Upper lobe of left lung (tissue), 6 donors: ENCODE results near the gene PITPNM2. TPM values are rescaled to one million over a fixed set of nuclear protein-coding genes. Genes with fewer than 3 reads are reported as not detected.
A peak's percentile ranks its signal among the peaks of the same experiment; 100 is the strongest.

Experiments
- ATAC-seq, 2 donors: fragments of 200-7000 bp; cut with Tn5 transposase; one replicate each; pipeline ENCODE4 v1.9.1; 2022; ENCODE audit warnings: mild to moderate bottlenecking in 2 of 2, moderate library complexity in 2 of 2; ENCODE audit not compliant: low FRiP score in 2 of 2
- DNase-seq, 2 donors: peaks; one replicate each; pipeline ENCODE4 v3.0.0-alpha.2; 2019 to 2020
- H3K27ac ChIP-seq, 4 donors: fragments of 200-600 bp; sonication (generic); one replicate each; pipeline ENCODE4 v1.5.1; 2016 to 2019
- H3K27me3 ChIP-seq, 4 donors: fragments of 200-600 bp; sonication (generic); one replicate each; pipeline ENCODE4 v1.5.1; 2017 to 2019
- H3K36me3 ChIP-seq, 4 donors: fragments of 200-600 bp; sonication (generic); one replicate each; pipeline ENCODE4 v1.5.1; 2016 to 2019
- H3K4me1 ChIP-seq, 4 donors: fragments of 200-600 bp; sonication (generic); one replicate each; pipeline ENCODE4 v1.5.1; 2018 to 2019
- H3K4me3 ChIP-seq, 4 donors: fragments of 200-600 bp; sonication (generic); one replicate each; pipeline ENCODE4 v1.5.1; 2017 to 2019; ENCODE audit warnings: mild to moderate bottlenecking in 2 of 4, moderate library complexity in 1 of 4
- H3K9me3 ChIP-seq, 4 donors: fragments of 200-600 bp; sonication (generic); one replicate each; pipeline ENCODE4 v1.5.1; 2018 to 2019
- EP300 ChIP-seq, 4 donors: sonication (generic); formaldehyde crosslinking; IDR thresholded peaks; one replicate each; pipeline ENCODE4 v1.5.1; 2017; ENCODE audit warnings: antibody characterized with exemption in 4 of 4, control low read depth in 2 of 4
- POLR2A ChIP-seq, 4 donors: fragments of 450-650 bp; IDR thresholded peaks; one replicate each; pipeline ENCODE4 v1.5.1; 2016 to 2017; ENCODE audit warnings: antibody characterized with exemption in 4 of 4, mild to moderate bottlenecking in 2 of 4
- POLR2AphosphoS5 ChIP-seq, 2 donors: sonication (generic); formaldehyde crosslinking; IDR thresholded peaks; one replicate each; pipeline ENCODE4 v1.5.1; 2017; ENCODE audit warnings: antibody characterized with exemption in 2 of 2
- WGBS, 2 donors: methylation state at CpG; one replicate each; pipeline ENCODE4 v1.1.5; 2017 to 2018; 5-methylcytosine and 5-hydroxymethylcytosine counted together
- total RNA-seq, 6 donors: library from RNA; depleted of rRNA in 4 of 6; stranded (reverse); fragments of >200 nt in 4 of 6; gene quantifications; one replicate each; pipeline versions ENCODE4 v1.1.0 to v1.2.1, GENCODE V29; 2016 to 2021
- TF ChIP-seq, protein P1 (sequence below), 6 experiments: fragments of 450-650 bp in 4 of 6; fragments of 200-600 bp in 2 of 6; sonication (generic) in 2 of 6; IDR thresholded peaks; one replicate each; pipeline ENCODE4 v1.5.1; 2016 to 2019; ENCODE audit warnings: antibody characterized with exemption in 6 of 6
- donor health status: DM: no; HTN: no; CAD: no; lungs with moderate emphysema.
- donor health status: DM: no; HTN: yes; CAD: no; lungs with severe emphysema.

PITPNM2 gene
- total RNA-seq, 6 donors from 2014 or later = 17.5 to 56.6 (median 29.4) TPM

DNA sequence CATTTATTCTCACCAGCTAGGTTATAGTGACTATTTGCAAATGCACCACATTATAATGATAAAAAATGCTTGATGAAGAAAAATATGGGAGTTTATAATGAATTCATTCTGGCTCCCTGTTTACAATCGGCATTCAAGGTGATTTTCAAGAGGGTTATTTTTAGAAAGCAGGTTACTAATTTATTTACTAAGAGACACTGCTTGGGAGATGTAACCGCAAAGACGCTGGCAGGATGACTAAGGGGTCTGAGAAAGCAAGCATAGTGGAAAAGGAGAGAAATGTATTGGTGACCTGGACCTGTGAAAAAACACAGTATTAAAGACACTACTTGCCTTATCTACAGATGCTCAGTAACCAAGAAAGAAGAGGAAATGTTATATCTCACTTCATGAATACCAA lies 13.3 kb upstream of the PITPNM2 start:
- TF ChIP-seq, protein P1, sequence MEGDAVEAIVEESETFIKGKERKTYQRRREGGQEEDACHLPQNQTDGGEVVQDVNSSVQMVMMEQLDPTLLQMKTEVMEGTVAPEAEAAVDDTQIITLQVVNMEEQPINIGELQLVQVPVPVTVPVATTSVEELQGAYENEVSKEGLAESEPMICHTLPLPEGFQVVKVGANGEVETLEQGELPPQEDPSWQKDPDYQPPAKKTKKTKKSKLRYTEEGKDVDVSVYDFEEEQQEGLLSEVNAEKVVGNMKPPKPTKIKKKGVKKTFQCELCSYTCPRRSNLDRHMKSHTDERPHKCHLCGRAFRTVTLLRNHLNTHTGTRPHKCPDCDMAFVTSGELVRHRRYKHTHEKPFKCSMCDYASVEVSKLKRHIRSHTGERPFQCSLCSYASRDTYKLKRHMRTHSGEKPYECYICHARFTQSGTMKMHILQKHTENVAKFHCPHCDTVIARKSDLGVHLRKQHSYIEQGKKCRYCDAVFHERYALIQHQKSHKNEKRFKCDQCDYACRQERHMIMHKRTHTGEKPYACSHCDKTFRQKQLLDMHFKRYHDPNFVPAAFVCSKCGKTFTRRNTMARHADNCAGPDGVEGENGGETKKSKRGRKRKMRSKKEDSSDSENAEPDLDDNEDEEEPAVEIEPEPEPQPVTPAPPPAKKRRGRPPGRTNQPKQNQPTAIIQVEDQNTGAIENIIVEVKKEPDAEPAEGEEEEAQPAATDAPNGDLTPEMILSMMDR (IDR thresholded peaks at IDR 0.05) = no peak
- TF ChIP-seq POLR2AphosphoS5 (IDR thresholded peaks at IDR 0.05) = no peak
- TF ChIP-seq POLR2A (IDR thresholded peaks at IDR 0.05) = no peak
- no peak for TF ChIP-seq EP300 (IDR thresholded peaks at IDR 0.05)
- H3K27ac ChIP-seq = peak overlapping the region in 1 of 4 donors; percentile 33

DNA sequence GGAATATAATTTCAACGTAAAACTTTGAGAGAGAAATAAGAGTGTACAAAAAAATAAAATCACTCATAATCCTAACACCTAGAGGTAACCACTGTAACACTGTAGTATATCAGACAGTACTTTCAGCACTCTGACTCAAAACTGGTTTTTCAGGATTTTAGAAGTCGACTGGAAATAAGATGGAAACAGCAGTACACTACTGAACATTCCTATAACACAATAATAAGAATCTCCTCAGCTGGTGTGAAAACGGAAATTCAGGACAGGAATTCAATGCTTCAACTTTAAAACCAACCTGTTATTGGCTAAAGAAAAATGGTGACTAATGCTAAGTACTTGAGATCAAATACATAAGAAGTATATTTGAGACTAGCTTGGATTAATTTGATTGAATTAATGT lies 12.3 kb upstream of the PITPNM2 start:
- TF ChIP-seq, protein P1 (IDR thresholded peaks at IDR 0.05) = no peak
- TF ChIP-seq POLR2A (IDR thresholded peaks at IDR 0.05) = no peak
- no peak for TF ChIP-seq EP300 (IDR thresholded peaks at IDR 0.05)
- no peak for TF ChIP-seq POLR2AphosphoS5 (IDR thresholded peaks at IDR 0.05)
- ATAC-seq = peak in 1 of 2 donors; percentile 73
- 65 to 72% methylated on average over 3 of the region's 3 CpGs for WGBS, 2 donors
- H3K4me3 ChIP-seq = no peak overlapping the region
- no peak for DNase-seq
- peak overlapping the region in 2 of 4 donors; percentile 6 to 33 for H3K27ac ChIP-seq
- no peaks in the 10 kb centered on the region for H3K9me3 ChIP-seq
- peaks cover 0 to 7% (median 0%) of the 10 kb centered on the region in 4 donors for H3K4me1 ChIP-seq
- H3K27me3 ChIP-seq = no peaks in the 10 kb centered on the region
- H3K36me3 ChIP-seq = peaks cover 0 to 22% (median 0%) of the 10 kb centered on the region in 4 donors

More for the DNA sequence above, 13.3 kb upstream of the PITPNM2 start:
- ATAC-seq (no peak), DNase-seq (no peak)
- H3K27me3 ChIP-seq = no peaks in the 10 kb centered on the region
- H3K4me3 ChIP-seq = no peak overlapping the region
- no peaks in the 10 kb centered on the region for H3K9me3 ChIP-seq
- peaks cover 0 to 22% (median 0%) of the 10 kb centered on the region in 4 donors for H3K36me3 ChIP-seq
- H3K4me1 ChIP-seq = peaks cover 0 to 7% (median 0%) of the 10 kb centered on the region in 4 donors
- 80 to 83% methylated on average over 3 of the region's 3 CpGs for WGBS, 2 donors

DNA sequence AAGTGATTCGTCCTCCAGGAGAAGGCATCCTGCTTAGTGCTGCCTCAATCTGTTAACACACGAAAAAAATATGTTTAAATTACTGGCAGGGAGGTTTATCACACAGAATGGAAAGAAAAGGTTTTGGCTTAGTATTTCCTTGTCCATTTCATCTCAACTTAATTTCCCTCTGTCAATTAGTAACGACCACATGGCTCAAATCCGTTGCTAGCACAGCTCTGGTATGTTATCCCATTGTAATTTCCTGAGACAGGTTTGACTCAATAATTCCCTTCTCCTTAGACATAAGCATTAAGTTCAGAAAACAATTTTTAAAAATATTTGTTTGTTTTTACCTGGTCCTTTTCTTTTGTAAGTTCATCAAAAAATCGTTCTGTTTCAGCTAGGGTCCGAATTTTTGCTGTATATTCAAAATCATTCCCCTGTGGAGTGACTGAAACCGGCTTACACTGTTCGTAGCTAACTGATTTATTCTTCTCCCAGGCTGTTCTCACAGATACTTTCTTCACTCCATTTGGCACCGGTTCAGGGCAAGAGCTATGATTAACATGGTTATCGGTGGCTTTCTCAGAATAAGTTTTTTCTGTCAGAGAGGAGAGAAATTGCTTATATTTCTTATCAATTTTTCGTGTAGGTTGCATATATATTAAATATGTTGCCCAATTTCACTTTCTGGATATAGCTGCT lies 10.1 kb upstream of the PITPNM2 start:
- no peaks in the 10 kb centered on the region for H3K27me3 ChIP-seq
- H3K36me3 ChIP-seq = peaks cover 0 to 17% (median 0%) of the 10 kb centered on the region in 4 donors
- TF ChIP-seq POLR2A (IDR thresholded peaks at IDR 0.05) = no peak
- no peak for TF ChIP-seq EP300 (IDR thresholded peaks at IDR 0.05)
- TF ChIP-seq POLR2AphosphoS5 (IDR thresholded peaks at IDR 0.05) = no peak
- TF ChIP-seq, protein P1 (IDR thresholded peaks at IDR 0.05) = no peak
- ATAC-seq (no peak), DNase-seq (no peak)
- peaks cover 0 to 7% (median 2%) of the 10 kb centered on the region in 4 donors for H3K4me1 ChIP-seq
- H3K9me3 ChIP-seq = no peaks in the 10 kb centered on the region
- H3K27ac ChIP-seq = no peak overlapping the region
- H3K4me3 ChIP-seq = no peak overlapping the region
- 61 to 65% methylated on average over 11 of the region's 11 CpGs for WGBS, 2 donors

DNA sequence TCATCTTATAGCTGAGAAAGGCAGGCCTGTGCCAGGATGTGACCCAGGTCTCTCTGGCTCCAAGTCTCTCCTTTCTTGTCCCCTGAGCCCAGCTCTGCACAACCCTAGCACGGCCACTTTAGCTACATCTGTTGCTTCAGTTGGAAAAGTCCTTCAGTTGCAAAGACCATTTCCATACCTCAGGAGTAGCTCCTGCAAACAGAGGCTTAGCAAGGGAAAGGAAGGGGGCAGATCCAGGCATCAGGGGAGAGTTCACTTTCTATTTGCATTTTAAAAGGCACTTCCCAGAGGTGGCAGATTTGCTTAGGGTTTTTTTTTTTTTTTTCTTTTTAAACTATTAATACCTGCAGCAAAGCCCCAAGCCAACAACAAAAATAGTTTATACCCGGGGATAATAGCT lies 3.0 kb upstream of the PITPNM2 start:
- no peaks in the 10 kb centered on the region for H3K27me3 ChIP-seq
- H3K9me3 ChIP-seq = no peaks in the 10 kb centered on the region
- no peak overlapping the region for H3K4me3 ChIP-seq
- TF ChIP-seq EP300 (IDR thresholded peaks at IDR 0.05) (no peak), POLR2A (IDR thresholded peaks at IDR 0.05) (no peak), POLR2AphosphoS5 (IDR thresholded peaks at IDR 0.05) (no peak)
- TF ChIP-seq, protein P1 (IDR thresholded peaks at IDR 0.05) = no peak
- no peak for ATAC-seq
- 68 to 71% methylated on average over 2 of the region's 2 CpGs for WGBS, 2 donors
- H3K36me3 ChIP-seq = no peaks in the 10 kb centered on the region
- H3K4me1 ChIP-seq = peaks cover 15 to 32% (median 18%) of the 10 kb centered on the region in 4 donors
- DNase-seq = no peak
- no peak overlapping the region for H3K27ac ChIP-seq

DNA sequence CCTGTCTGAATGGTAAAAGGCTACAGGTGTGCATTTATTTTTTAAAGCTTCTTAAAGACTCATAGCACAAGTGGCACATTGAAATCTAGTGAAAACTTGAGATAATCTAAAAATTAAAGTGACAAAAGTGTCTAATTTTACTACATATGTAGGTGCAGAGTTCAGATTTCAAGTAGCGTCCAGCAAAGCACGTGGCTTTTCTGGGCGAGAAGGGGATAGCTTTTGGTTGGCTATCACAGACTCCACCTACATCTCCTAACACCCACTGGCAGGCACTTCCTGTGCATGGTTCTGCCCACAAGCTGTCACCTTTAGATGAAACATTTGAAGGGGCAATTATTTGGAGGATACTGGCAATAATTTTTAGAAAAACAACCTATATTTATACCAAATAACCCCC lies 1.9 kb upstream of the PITPNM2 start:
- no peak for DNase-seq
- Histone ChIP-seq H3K4me1 (peaks cover 18 to 42% (median 26%) of the 10 kb centered on the region in 4 donors), H3K9me3 (no peaks in the 10 kb centered on the region), H3K27me3 (no peaks in the 10 kb centered on the region), H3K27ac (no peak overlapping the region), H3K4me3 (no peak overlapping the region), H3K36me3 (no peaks in the 10 kb centered on the region)
- WGBS, 2 donors = 67 to 79% methylated on average over 3 of the region's 3 CpGs
- ATAC-seq = no peak
- TF ChIP-seq POLR2A (IDR thresholded peaks at IDR 0.05) (no peak), POLR2AphosphoS5 (IDR thresholded peaks at IDR 0.05) (no peak), EP300 (IDR thresholded peaks at IDR 0.05) (no peak)
- TF ChIP-seq, protein P1 (IDR thresholded peaks at IDR 0.05) = no peak
